HUES64 (cell line): ENCODE measurements around the gene KAZALD1.
"Not testable (repeated sequence)": the region's sequence is repeated elsewhere in the genome, so short reads cannot be mapped to it uniquely, and the experiment has no call there.

Experiments
- H3K27ac ChIP-seq: 2 replicates; pipeline ENCODE4 v1.7.0; 2013; ENCODE audit warnings: low read depth, low read length, inconsistent platforms
- H3K27me3 ChIP-seq: 2 replicates; pipeline ENCODE4 v1.6.1; 2013; ENCODE audit warnings: mild to moderate bottlenecking, low read length; ENCODE audit not compliant: insufficient read depth
- H3K36me3 ChIP-seq: 2 replicates; pipeline ENCODE4 v1.6.1; 2013; ENCODE audit warnings: mild to moderate bottlenecking, low read length; ENCODE audit not compliant: insufficient read depth
- H3K4me1 ChIP-seq: 2 replicates; pipeline ENCODE4 v1.6.1; 2013; ENCODE audit warnings: mild to moderate bottlenecking, low read length, moderate library complexity; ENCODE audit not compliant: insufficient read depth
- H3K4me3 ChIP-seq: 2 replicates; pipeline ENCODE4 v1.5.1; 2013; ENCODE audit warnings: mild to moderate bottlenecking, low read length, moderate library complexity
- H3K9ac ChIP-seq: 2 replicates; pipeline ENCODE4 v1.6.1; 2013; ENCODE audit warnings: mild to moderate bottlenecking, low read depth, low read length
- H3K9me3 ChIP-seq: 2 replicates; pipeline ENCODE4 v1.6.1; 2013; ENCODE audit warnings: low read depth, low read length; ENCODE audit not compliant: insufficient read depth
- WGBS: fragments of 150-250, 120-280 bp; methylation state at CpG from one replicate; pipeline ENCODE4 v1.1.7; 2013; ENCODE audit warnings: missing lambda C conversion rate; 5-methylcytosine and 5-hydroxymethylcytosine counted together

The KAZALD1 gene

DNA sequence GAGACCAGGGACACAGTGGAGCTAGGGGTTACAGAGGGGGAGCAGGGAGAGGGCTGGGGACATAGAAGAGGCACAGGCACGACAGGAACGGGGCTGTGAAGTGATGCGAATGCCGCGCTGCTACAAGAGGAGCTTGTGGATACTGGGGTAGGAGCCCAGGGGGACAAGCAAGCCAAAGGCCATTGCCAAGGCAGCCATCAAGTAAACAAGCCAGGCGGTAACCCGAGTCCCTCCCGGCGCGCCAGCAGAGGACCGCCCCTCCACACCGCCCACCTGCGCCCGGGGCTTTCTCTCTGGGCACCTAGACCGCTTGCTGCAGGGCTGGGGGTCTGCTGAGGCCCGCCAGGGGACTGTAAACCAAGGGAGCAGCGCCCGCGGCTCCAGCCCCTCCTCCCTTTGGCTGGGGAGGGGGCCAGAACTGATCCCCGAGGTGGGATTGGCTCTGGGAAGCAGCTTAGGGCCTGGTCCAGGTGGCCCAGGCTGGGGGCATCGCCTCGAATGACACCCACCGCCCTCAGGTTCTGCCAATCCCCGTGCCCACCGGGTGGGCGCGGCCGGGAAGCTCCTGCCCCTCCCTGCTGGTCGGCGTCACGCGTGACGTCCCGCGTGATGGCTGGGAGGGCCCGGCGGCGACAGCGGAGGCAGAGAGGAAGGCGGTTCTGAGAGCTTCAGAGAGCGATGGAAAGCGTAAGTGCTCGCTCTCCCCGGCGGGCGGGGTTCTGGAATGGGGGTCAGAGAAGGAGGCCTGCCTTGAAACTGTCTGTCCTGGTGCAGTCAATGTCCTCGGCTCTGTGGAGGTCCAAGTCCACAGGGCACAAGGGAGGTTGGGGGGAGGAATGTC is 29.8 kb upstream of the KAZALD1 start:
- no peak overlapping the region for H3K27ac ChIP-seq

DNA sequence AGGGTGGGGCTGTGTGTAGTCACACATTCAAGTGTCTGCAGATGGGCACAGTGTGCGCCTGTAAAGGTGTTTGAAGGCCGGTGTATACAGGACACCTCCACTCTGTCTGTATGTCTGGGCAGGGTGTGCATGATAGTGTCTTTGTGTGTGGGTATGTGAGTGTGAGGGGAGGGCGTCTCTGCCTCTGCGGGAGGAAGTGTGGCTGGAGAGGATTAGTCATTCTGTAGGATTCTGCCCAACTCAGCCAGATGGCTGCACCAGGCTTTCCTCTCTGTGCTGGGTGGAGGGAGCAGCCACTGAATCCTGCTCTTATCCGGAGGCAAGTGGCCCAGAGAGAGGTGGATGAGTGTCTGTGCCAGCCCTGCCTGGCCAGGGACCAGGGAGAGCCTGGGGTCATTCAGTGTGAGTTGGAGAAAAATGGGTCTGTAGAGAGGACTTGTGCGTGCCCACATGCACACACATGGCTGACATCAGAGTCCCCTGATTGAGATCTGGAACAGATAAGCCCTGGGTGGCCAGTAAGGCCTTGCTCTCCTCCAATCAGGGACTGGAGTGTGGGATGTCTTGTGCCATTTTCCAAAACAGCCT is 29.1 kb upstream of the KAZALD1 start:
- Histone ChIP-seq H3K4me3 (peak overlapping the region; percentile 64), H3K36me3 (no peaks in the 10 kb centered on the region), H3K9me3 (no peaks in the 10 kb centered on the region), H3K27ac (no peak overlapping the region), H3K4me1 (peaks cover 22% of the 10 kb centered on the region), H3K9ac (no peak overlapping the region), H3K27me3 (peaks cover 71% of the 10 kb centered on the region)
- 29% methylated on average over 6 of the region's 6 CpGs for WGBS

More for the DNA sequence above, 29.8 kb upstream of the KAZALD1 start:
- Histone ChIP-seq H3K27me3 (peaks cover 71% of the 10 kb centered on the region), H3K4me1 (peaks cover 22% of the 10 kb centered on the region), H3K9me3 (no peaks in the 10 kb centered on the region), H3K9ac (0 out of 2 replicates have a peak overlapping the region, but pooled peaks have one; percentile 18), H3K36me3 (no peaks in the 10 kb centered on the region), H3K4me3 (peak overlapping the region; percentile 64)
- WGBS: 2% methylated on average over 47 of the region's 47 CpGs

DNA sequence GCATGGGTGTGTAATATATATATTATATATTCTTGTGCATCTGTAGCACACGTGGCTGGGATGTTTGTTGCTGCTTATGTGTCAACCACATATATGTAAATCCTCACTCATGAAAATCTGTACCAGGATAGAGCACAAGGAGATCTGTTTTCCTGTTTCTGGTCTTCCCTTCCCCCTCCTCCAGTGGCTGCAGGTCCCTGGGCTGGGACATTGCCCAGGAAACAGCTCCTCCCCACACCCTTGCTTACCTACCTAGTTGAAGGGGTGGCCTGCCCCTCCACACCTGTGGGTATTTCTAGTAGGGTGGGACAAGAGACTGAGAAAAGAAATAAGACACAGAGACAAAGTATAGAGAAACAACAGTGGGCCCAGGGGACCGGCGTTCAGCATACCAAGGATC is 28.5 kb upstream of the KAZALD1 start:
- H3K27ac ChIP-seq: no peak overlapping the region
- H3K9ac ChIP-seq: no peak overlapping the region
- peaks cover 76% of the 10 kb centered on the region for H3K27me3 ChIP-seq
- no peaks in the 10 kb centered on the region for H3K36me3 ChIP-seq
- H3K4me1 ChIP-seq: peaks cover 22% of the 10 kb centered on the region
- 100% methylated on average over 2 of the region's 3 CpGs for WGBS
- no peak overlapping the region for H3K4me3 ChIP-seq
- no peaks in the 10 kb centered on the region for H3K9me3 ChIP-seq

DNA sequence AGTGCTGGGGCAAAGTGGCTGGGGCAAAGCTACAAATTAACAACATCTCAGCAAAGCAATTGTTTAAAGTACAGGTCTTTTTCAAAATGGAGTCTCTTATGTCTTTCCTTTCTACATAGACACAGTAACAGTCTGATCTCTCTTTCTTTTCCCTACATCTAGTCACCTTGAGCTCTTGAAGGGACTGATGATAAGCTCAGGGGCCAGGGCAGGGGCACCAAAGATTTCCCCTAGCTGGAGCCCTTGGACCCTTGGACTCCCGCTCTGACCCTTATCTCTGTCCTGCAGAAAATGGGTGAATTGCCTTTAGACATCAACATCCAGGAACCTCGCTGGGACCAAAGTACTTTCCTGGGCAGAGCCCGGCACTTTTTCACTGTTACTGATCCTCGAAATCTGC is 27.4 kb upstream of the KAZALD1 start:
- not testable (repeated sequence) for H3K9ac ChIP-seq, H3K27ac ChIP-seq, H3K4me3 ChIP-seq, H3K9me3 ChIP-seq, H3K36me3 ChIP-seq
- peaks cover 22% of the 10 kb centered on the region for H3K4me1 ChIP-seq
- H3K27me3 ChIP-seq: peaks cover 74% of the 10 kb centered on the region
- 90% methylated on average over 4 of the region's 4 CpGs for WGBS

DNA sequence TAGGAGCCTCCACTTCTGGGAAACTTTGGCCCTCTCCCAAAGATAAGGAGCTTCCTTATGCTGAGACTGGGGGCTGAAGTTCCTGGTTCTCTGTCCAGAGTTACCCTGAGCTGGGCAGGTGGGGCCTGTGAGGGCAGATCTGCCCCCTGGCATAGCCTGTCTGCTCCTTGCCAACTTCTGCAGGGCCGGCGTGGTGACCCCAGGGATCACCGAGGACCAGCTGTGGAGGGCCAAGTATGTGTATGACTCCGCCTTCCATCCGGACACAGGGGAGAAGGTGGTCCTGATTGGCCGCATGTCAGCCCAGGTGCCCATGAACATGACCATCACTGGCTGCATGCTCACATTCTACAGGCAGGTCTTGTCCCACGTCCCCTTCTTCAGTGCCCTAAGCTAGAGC is 26.5 kb upstream of the KAZALD1 start:
- no peaks in the 10 kb centered on the region for H3K36me3 ChIP-seq
- H3K4me1 ChIP-seq: peaks cover 17% of the 10 kb centered on the region
- H3K27me3 ChIP-seq: peaks cover 74% of the 10 kb centered on the region
- 88% methylated on average over 7 of the region's 7 CpGs for WGBS
- H3K27ac ChIP-seq: no peak overlapping the region
- no peak overlapping the region for H3K4me3 ChIP-seq
- H3K9ac ChIP-seq: no peak overlapping the region
- no peaks in the 10 kb centered on the region for H3K9me3 ChIP-seq

DNA sequence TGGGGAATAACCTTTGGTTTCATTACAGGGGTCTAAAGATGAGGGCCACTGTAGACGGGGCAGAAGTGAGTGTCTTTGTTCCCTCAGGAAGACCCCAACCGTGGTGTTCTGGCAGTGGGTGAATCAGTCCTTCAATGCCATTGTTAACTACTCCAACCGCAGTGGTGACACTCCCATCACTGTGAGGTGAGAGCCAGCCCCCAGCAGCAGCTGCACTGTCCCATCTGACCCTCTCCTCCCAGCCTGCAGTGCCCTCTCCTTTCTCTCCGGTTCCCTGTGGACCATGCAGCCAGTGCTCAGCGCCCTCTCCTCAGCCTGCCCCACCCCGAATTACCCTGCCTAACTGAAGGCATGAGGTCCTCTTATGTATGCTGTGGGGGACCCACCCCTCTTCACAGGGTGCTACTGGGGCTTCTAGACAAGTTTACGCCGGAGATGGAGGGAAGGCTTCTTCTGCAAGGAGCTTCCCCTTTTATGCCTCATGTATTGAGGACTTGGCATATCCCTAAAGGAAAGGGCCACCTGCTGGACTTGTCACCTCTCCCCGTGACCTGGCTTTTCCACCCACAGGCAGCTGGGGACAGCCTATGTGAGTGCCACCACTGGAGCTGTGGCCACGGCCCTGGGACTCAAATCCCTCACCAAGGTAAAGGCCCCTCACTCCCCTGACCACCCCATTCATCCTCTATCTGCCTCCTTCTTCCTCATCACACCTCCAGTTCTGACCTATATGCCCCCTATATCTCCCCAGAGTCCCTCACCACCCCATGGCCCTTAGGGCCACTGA is 25.7 kb upstream of the KAZALD1 start:
- 76% methylated on average over 10 of the region's 10 CpGs for WGBS
- Histone ChIP-seq H3K36me3 (no peaks in the 10 kb centered on the region), H3K9me3 (no peaks in the 10 kb centered on the region), H3K27me3 (peaks cover 71% of the 10 kb centered on the region), H3K4me1 (peaks cover 15% of the 10 kb centered on the region), H3K27ac (no peak overlapping the region), H3K4me3 (no peak overlapping the region), H3K9ac (no peak overlapping the region)

DNA sequence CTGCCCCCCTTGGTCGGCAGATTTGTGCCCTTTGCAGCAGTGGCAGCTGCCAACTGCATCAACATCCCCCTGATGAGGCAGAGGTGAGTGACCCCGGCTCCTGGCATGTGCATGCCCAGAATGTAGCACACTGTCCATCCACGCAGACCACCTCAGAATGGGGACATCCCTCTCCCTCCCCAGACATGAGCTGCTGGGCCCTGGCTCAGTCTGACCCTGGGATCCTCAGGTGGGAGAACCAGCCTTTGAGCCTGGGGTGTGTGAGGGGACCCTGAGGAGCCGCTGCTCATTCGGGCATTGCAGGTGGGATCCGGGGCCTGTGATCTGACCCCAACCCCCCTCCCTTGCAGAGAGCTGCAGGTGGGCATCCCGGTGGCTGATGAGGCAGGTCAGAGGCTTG is 25.1 kb upstream of the KAZALD1 start:
- Histone ChIP-seq H3K9ac (no peak overlapping the region), H3K36me3 (no peaks in the 10 kb centered on the region), H3K27ac (no peak overlapping the region), H3K9me3 (no peaks in the 10 kb centered on the region), H3K27me3 (peaks cover 64% of the 10 kb centered on the region), H3K4me3 (no peak overlapping the region), H3K4me1 (peaks cover 10% of the 10 kb centered on the region)
- WGBS: 76% methylated on average over 7 of the region's 7 CpGs

DNA sequence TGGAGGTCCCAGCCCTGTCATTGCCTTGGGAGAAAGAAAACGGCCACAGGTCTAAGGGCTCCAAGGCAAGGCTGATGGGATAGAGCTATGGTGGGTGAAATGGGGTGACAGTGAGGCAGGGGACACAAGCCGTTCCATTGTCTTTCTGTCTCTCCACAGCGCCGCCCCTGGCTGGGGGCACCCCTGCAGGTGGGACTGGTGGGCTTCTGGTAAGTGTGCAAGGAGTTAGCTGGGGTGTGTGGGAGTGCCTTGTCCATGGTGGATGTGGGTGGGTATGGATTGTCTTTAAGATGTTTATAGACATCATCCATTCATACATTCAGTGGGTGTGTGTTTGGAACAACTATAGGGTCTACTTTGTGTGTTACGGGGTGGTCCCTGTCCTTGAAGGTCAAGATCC is 23.3 kb upstream of the KAZALD1 start:
- no peak overlapping the region for H3K9ac ChIP-seq
- no peaks in the 10 kb centered on the region for H3K9me3 ChIP-seq
- H3K27ac ChIP-seq: no peak overlapping the region
- peaks cover 8% of the 10 kb centered on the region for H3K4me1 ChIP-seq
- H3K4me3 ChIP-seq: no peak overlapping the region
- H3K27me3 ChIP-seq: peaks cover 55% of the 10 kb centered on the region
- no peaks in the 10 kb centered on the region for H3K36me3 ChIP-seq
- WGBS: 82% methylated on average over 5 of the region's 5 CpGs

DNA sequence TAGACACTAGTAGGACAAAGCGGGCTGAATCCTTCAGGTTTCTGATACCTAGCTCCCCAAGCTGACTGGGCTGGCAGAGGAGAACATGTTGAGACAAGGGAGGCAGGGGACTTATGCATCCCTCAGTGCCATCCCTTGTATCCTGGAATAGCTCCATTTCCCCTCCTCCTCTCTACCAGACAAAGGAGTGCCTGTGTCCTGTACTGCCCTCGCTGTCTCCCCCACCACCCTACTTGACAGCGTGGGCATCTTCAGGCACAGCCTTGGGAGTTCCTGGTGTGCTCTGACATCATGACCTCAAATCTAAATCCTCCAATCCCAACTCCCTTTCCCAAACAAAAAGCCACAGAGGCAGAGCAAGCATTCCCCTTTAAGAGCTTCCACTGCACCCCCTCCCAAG is 21.7 kb upstream of the KAZALD1 start:
- Histone ChIP-seq H3K9ac (no peak overlapping the region), H3K27me3 (peaks cover 57% of the 10 kb centered on the region), H3K4me1 (peaks cover 10% of the 10 kb centered on the region), H3K4me3 (no peak overlapping the region), H3K36me3 (no peaks in the 10 kb centered on the region), H3K27ac (no peak overlapping the region), H3K9me3 (no peaks in the 10 kb centered on the region)
- WGBS: 87% methylated on average over 3 of the region's 3 CpGs

DNA sequence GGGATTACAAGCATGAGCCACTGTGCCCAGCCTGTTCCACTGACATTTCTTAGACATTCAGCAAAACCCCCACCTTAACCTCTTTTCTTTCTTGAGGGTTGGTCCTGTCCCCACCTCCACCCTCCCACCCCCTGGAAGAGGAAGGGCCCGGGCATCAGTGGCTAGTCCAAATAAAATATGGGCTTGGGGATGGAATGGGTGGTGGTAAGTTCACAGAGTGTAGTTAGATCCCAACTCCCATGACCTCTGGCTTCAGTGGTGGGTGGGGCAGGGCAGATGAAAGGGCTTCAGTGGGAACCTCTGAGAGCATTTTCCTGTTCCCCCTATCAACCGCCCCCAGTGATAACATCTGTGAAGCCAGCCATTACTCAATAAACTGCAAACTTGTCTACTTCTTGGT is 20.9 kb upstream of the KAZALD1 start:
- Histone ChIP-seq H3K27me3 (peaks cover 57% of the 10 kb centered on the region), H3K9me3 (no peaks in the 10 kb centered on the region), H3K36me3 (no peaks in the 10 kb centered on the region), H3K4me3 (no peak overlapping the region), H3K27ac (no peak overlapping the region), H3K9ac (no peak overlapping the region), H3K4me1 (peaks cover 10% of the 10 kb centered on the region)
- WGBS: 34% methylated on average over 1 of the region's 2 CpGs

DNA sequence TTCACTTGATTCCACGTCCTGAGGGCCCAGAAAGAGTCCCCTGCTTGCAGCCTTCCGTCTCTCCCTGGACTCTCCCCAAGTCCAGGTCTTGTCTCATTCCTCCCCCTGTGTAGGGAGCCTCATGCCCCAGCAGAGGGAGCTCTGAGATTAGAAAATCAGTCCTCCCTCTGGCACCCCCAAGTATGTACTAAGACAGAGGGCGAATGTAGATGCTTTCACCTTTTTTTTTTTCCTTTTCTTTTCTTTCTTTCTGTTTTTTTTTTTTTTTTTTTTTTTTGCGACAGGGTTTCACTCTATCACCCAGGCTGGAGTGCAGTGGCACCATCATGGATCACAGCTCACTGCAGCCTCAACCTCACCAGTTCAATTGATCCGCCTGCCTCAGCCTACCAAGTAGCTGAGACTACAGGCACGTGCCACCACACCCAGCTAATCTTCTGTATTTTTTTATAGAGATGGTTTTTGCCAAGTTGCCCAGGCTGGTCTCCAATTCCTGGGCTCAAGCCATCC is 20.5 kb upstream of the KAZALD1 start:
- no peaks in the 10 kb centered on the region for H3K9me3 ChIP-seq
- no peak overlapping the region for H3K4me3 ChIP-seq
- peaks cover 57% of the 10 kb centered on the region for H3K27me3 ChIP-seq
- no peak overlapping the region for H3K27ac ChIP-seq
- 28% methylated on average over 4 of the region's 6 CpGs for WGBS
- peaks cover 10% of the 10 kb centered on the region for H3K4me1 ChIP-seq
- H3K36me3 ChIP-seq: no peaks in the 10 kb centered on the region
- H3K9ac ChIP-seq: no peak overlapping the region
